Prostate gland (tissue), 2 donors: ENCODE data around the gene ZNF385B. TPM values are rescaled to one million over a fixed set of nuclear protein-coding genes. Genes with fewer than 3 reads are reported as not detected.

Experiments
- DNase-seq: peaks from one replicate; pipeline ENCODE4 v3.0.0-alpha.2; 2019; ENCODE audit warnings: low spot score
- H3K27ac ChIP-seq, 2 donors: fragments of 200-600 bp; sonication (generic); 2 replicates each; pipeline ENCODE4 v1.5.1; 2017 to 2019
- H3K27me3 ChIP-seq: fragments of 200-600 bp; sonication (generic); replicated peaks from 2 replicates; pipeline ENCODE4 v1.5.1; 2019; ENCODE audit not compliant: insufficient read depth
- H3K36me3 ChIP-seq, 2 donors: fragments of 200-600 bp; sonication (generic); 1 replicate in 1 of 2; 2 replicates in 1 of 2; pipeline versions ENCODE4 v1.5.1 to v1.8.1; 2017 to 2019
- H3K4me1 ChIP-seq: fragments of 200-600 bp; sonication (generic); replicated peaks from 2 replicates; pipeline ENCODE4 v1.5.1; 2019
- H3K4me3 ChIP-seq, 2 donors: fragments of 200-600 bp; sonication (generic); 2 replicates each; pipeline ENCODE4 v1.5.1; 2017 to 2019
- H3K9me3 ChIP-seq: fragments of 200-600 bp; sonication (generic); 2 replicates; pipeline ENCODE4 v1.5.1; 2017
- POLR2A ChIP-seq: fragments of 450-650 bp; IDR thresholded peaks from one replicate; pipeline ENCODE4 v1.6.1; 2016; ENCODE audit warnings: antibody characterized with exemption, mild to moderate bottlenecking
- POLR2AphosphoS5 ChIP-seq: sonication (generic); formaldehyde crosslinking; IDR thresholded peaks from one replicate; pipeline ENCODE4 v1.6.1; 2017; ENCODE audit warnings: antibody characterized with exemption
- WGBS: methylation state at CpG from one replicate; pipeline ENCODE4 v1.1.5; 2018; 5-methylcytosine and 5-hydroxymethylcytosine counted together
- intact Hi-C: fragments of 100-400 bp; cut with DNase I; formaldehyde crosslinking; loops from one replicate; pipeline ENCODE4 v1.14.2; 2022
- total RNA-seq, 2 donors: library from RNA; depleted of rRNA; stranded (reverse); fragments of >200 nt; gene quantifications; one replicate each; pipeline ENCODE4 v1.1.0, GENCODE V29; 2016
- TF ChIP-seq, protein P1 (sequence below), 4 experiments: fragments of 200-600 bp in 2 of 4; fragments of 450-650 bp in 2 of 4; sonication (generic) in 2 of 4; IDR thresholded peaks; 1 replicate in 3 of 4; 2 replicates in 1 of 4; pipeline ENCODE4 v1.5.1; 2016 to 2019; ENCODE audit warnings: antibody characterized with exemption in 4 of 4, mild to moderate bottlenecking in 2 of 4, moderate library complexity in 2 of 4

Gene ZNF385B
- total RNA-seq, 2 donors from 2014 or later, result 4.9 to 35.7 TPM

GRCh38 chr2:179857236-179857635, 4.2 kb downstream of the ZNF385B start:
- no peak overlapping the region for H3K27ac ChIP-seq
- H3K9me3 ChIP-seq, result no peaks in the 10 kb centered on the region
- intact Hi-C loops, result no loop called here
- 82% methylated on average over 4 of the region's 4 CpGs for WGBS
- TF ChIP-seq, protein P1, sequence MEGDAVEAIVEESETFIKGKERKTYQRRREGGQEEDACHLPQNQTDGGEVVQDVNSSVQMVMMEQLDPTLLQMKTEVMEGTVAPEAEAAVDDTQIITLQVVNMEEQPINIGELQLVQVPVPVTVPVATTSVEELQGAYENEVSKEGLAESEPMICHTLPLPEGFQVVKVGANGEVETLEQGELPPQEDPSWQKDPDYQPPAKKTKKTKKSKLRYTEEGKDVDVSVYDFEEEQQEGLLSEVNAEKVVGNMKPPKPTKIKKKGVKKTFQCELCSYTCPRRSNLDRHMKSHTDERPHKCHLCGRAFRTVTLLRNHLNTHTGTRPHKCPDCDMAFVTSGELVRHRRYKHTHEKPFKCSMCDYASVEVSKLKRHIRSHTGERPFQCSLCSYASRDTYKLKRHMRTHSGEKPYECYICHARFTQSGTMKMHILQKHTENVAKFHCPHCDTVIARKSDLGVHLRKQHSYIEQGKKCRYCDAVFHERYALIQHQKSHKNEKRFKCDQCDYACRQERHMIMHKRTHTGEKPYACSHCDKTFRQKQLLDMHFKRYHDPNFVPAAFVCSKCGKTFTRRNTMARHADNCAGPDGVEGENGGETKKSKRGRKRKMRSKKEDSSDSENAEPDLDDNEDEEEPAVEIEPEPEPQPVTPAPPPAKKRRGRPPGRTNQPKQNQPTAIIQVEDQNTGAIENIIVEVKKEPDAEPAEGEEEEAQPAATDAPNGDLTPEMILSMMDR (IDR thresholded peaks at IDR 0.05), result no peak
- TF ChIP-seq POLR2AphosphoS5, result no peak
- TF ChIP-seq POLR2A, result no peak
- no peaks in the 10 kb centered on the region for H3K4me1 ChIP-seq
- peaks cover 2% of the 10 kb centered on the region for H3K27me3 ChIP-seq
- no peaks in the 10 kb centered on the region for H3K36me3 ChIP-seq
- H3K4me3 ChIP-seq, result no peak overlapping the region
- DNase-seq, result no peak

DNA sequence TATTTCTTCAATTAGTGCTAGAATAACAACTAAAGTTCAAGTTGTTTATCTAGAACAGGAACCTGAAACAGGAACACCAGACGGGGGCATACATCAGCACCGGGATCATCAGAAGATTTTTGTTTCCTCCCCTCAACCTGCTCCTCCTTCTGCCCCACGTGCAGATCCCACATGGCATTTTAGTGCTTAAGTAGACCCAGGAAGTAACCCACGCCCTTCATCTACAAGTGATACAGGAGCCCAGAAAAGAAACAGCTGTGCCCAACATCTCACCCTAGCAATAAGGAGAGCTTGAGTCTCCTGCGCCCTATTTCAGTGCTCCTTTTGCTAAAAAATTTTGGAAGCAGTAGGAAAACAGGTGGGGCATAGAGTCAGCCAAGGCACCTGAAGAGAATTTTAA, 5.2 kb downstream of the ZNF385B start:
- no peaks in the 10 kb centered on the region for H3K4me1 ChIP-seq
- no peak overlapping the region for H3K4me3 ChIP-seq
- 70% methylated on average over 5 of the region's 5 CpGs for WGBS
- no peak for DNase-seq
- no peak overlapping the region for H3K27ac ChIP-seq
- no peaks in the 10 kb centered on the region for H3K36me3 ChIP-seq
- intact Hi-C loops, result no loop called here
- TF ChIP-seq POLR2A (no peak), POLR2AphosphoS5 (no peak)
- TF ChIP-seq, protein P1 (IDR thresholded peaks at IDR 0.05), result no peak
- peaks cover 2% of the 10 kb centered on the region for H3K27me3 ChIP-seq
- no peaks in the 10 kb centered on the region for H3K9me3 ChIP-seq

DNA sequence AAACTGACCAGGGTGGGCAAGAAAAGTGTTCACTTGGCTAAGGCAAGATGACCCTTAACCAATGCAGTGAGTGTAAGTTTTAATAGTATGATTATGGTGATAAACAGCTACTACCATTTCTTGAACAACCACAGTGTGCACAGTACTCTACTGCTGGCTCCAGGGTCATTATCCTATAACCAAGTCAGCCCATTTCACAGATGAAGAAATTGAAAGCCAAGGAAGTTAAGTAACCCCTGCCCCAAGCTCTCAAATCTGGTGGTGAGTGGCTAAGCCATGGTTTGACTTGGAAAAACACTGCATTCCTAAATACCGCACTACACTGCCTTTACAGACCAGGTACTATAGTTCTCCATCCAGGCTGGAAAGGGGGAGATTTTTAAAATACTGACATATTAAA, 5.7 kb downstream of the ZNF385B start:
- no peak overlapping the region for H3K27ac ChIP-seq
- no peaks in the 10 kb centered on the region for H3K9me3 ChIP-seq
- no peaks in the 10 kb centered on the region for H3K4me1 ChIP-seq
- no peak for DNase-seq
- WGBS, result 94% methylated on average over 1 of the region's 1 CpG
- no peak for TF ChIP-seq POLR2AphosphoS5
- no peak for TF ChIP-seq POLR2A
- TF ChIP-seq, protein P1 (IDR thresholded peaks at IDR 0.05), result no peak
- no peaks in the 10 kb centered on the region for H3K36me3 ChIP-seq
- H3K27me3 ChIP-seq, result peaks cover under 1% of the 10 kb centered on the region
- H3K4me3 ChIP-seq, result no peak overlapping the region
- intact Hi-C loops, result no loop called here

DNA sequence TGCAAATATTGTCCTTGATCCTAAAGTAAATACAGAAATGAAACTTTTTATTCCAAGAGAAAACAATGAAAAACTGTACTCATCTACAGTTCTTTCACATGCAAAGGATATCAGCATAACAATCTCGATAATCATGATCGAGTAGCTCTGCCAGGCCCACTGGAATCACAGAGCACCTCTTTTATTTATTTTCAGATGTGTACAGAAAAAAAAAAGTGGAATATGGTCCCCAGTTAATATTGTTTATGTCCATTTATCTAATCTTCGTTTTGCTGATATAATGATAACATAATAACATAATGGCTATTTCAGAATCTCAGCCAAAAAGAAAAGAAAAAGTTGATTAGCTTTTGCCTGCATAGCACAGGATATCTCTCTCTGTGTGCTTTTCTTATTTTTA, 6.5 kb downstream of the ZNF385B start:
- Histone ChIP-seq H3K27me3 (no peaks in the 10 kb centered on the region), H3K4me3 (no peak overlapping the region), H3K27ac (no peak overlapping the region), H3K4me1 (no peaks in the 10 kb centered on the region), H3K9me3 (no peaks in the 10 kb centered on the region), H3K36me3 (no peaks in the 10 kb centered on the region)
- intact Hi-C loops, result no loop called here
- DNase-seq, result no peak
- WGBS, result 16% methylated on average over 3 of the region's 3 CpGs
- TF ChIP-seq POLR2A (no peak), POLR2AphosphoS5 (no peak)
- TF ChIP-seq, protein P1 (IDR thresholded peaks at IDR 0.05), result no peak

- TF ChIP-seq, protein P1 (IDR thresholded peaks at IDR 0.05), result no peak
- TF ChIP-seq POLR2A (no peak), POLR2AphosphoS5 (no peak)
- no peaks in the 10 kb centered on the region for H3K4me1 ChIP-seq
- H3K9me3 ChIP-seq, result no peaks in the 10 kb centered on the region
- H3K4me3 ChIP-seq, result no peak overlapping the region
- intact Hi-C loops, result no loop called here
- H3K27me3 ChIP-seq, result no peaks in the 10 kb centered on the region
- no peak overlapping the region for H3K27ac ChIP-seq
- DNase-seq, result no peak
- H3K36me3 ChIP-seq, result no peaks in the 10 kb centered on the region
Observed at GRCh38 chr2:179853108-179853507, 8.3 kb downstream of the ZNF385B start.
